Sigmoid colon (tissue), 7 donors: Measurements from ENCODE around the gene STX7. TPM values are rescaled to one million over a fixed set of nuclear protein-coding genes. Genes with fewer than 3 reads are reported as not detected.

Experiments
- DNase-seq: peaks from one replicate; pipeline ENCODE4 v3.0.0-alpha.2; 2019
- H3K27ac ChIP-seq, 4 donors: fragments of 200-600 bp; sonication (generic); one replicate each; pipeline ENCODE4 v1.5.1; 2016 to 2019; ENCODE audit warnings: mild to moderate bottlenecking in 1 of 4
- H3K27me3 ChIP-seq, 3 donors: fragments of 200-600 bp; sonication (generic); one replicate each; pipeline ENCODE4 v1.5.1; 2019; ENCODE audit warnings: mild to moderate bottlenecking in 1 of 3
- H3K36me3 ChIP-seq, 4 donors: fragments of 200-600 bp; sonication (generic); one replicate each; pipeline ENCODE4 v1.5.1; 2016 to 2019
- H3K4me1 ChIP-seq, 4 donors: fragments of 200-600 bp; sonication (generic); one replicate each; pipeline ENCODE4 v1.5.1; 2017 to 2019
- H3K4me3 ChIP-seq, 4 donors: fragments of 200-600 bp; sonication (generic); one replicate each; pipeline ENCODE4 v1.5.1; 2017 to 2019; ENCODE audit warnings: mild to moderate bottlenecking in 2 of 4, moderate library complexity in 1 of 4
- H3K9me3 ChIP-seq, 4 donors: fragments of 200-600 bp in 3 of 4; sonication (generic) in 3 of 4; one replicate each; pipeline versions ENCODE4 v1.5.1 to v1.6.1; 2013 to 2019
- EP300 ChIP-seq, 4 donors: sonication (generic); formaldehyde crosslinking; IDR thresholded peaks; one replicate each; pipeline ENCODE4 v1.6.1; 2017; ENCODE audit warnings: antibody characterized with exemption in 4 of 4
- POLR2A ChIP-seq, 2 donors: fragments of 450-650 bp; IDR thresholded peaks; one replicate each; pipeline ENCODE4 v1.6.1; 2016; ENCODE audit warnings: antibody characterized with exemption in 2 of 2, mild to moderate bottlenecking in 2 of 2, moderate library complexity in 2 of 2
- POLR2AphosphoS5 ChIP-seq, 4 donors: sonication (generic); formaldehyde crosslinking; IDR thresholded peaks; one replicate each; pipeline ENCODE4 v1.6.1; 2017; ENCODE audit warnings: antibody characterized with exemption in 4 of 4
- WGBS, 2 donors: extraction: QIAGEN DNeasy Blood & Tissue Kit; methylation state at CpG; one replicate each; pipeline ENCODE4 v1.1.7; 2013; 5-methylcytosine and 5-hydroxymethylcytosine counted together
- intact Hi-C: fragments of 100-400 bp; cut with DNase I; formaldehyde crosslinking; loops from one replicate; pipeline ENCODE4 v1.15.1; 2023
- polyA plus RNA-seq, 3 donors: library from polyadenylated mRNA; stranded (reverse); fragments of 200-250 nt; gene quantifications; one replicate each; pipeline ENCODE4 v1.2.3, GENCODE V29; 2013
- total RNA-seq, 4 donors: library from RNA; depleted of rRNA; stranded (reverse); fragments of >200 nt; gene quantifications; one replicate each; pipeline ENCODE4 v1.1.0, GENCODE V29; 2016
- TF ChIP-seq, protein P1 (sequence below), 4 experiments: fragments of 450-650 bp in 3 of 4; fragments of 200-600 bp in 1 of 4; IDR thresholded peaks; one replicate each; pipeline ENCODE4 v1.5.1; 2016 to 2019; ENCODE audit warnings: antibody characterized with exemption in 4 of 4, mild to moderate bottlenecking in 3 of 4, moderate library complexity in 2 of 4
- donor health status: healthy with polysubstance abuse.
- donor health status: Bipolar disorder and iron deficiency.
- donor health status: healthy.

The STX7 gene
- total and polyA plus RNA-seq, 7 donors: 27.1 to 72.5 (median 44.6) TPM

DNA sequence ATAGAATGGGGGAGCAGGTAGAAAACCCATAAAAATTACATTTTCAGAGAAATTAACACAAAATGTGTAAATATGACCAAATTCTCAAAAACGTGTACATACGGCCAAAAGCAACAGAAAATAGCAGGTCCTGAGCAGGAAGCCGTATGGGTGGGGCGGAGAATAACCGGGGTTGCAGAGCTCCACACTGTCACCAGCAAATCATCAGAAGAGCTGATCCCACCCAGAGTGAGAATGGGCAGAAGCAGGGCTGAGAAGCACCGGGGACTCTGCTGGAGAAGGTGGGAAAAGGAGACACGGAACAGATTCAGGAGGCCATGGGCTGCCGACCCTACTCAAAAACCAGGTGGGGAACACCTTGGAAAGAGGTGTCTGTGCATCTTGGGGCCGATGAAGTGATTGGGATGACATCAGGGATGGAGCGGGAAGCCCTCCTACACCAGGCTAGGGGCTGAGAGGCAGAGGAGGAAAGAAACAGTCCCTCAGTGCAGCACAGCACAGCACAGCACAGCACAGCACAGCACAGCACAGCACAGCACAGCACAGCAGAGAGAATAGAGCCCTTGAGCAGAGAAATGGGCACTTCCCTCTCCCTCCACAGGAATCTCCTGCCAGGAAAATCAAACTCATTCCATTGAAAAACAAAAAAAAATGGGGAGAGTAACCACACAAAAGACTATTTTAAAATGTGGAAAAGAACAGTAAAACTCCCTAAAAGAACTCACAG lies 22.3 kb downstream of the STX7 start:
- DNase-seq: no peak
- Histone ChIP-seq H3K27ac (peak overlapping the region in 3 of 4 donors; percentile 2 to 33 (median 27)), H3K9me3 (no peaks in the 10 kb centered on the region), H3K4me3 (no peak overlapping the region), H3K27me3 (no peaks in the 10 kb centered on the region), H3K4me1 (peaks cover 0 to 39% (median 26%) of the 10 kb centered on the region in 4 donors), H3K36me3 (no peaks in the 10 kb centered on the region)
- 77 to 90% methylated on average over 10 of the region's 10 CpGs for WGBS, 2 donors
- TF ChIP-seq, protein P1, sequence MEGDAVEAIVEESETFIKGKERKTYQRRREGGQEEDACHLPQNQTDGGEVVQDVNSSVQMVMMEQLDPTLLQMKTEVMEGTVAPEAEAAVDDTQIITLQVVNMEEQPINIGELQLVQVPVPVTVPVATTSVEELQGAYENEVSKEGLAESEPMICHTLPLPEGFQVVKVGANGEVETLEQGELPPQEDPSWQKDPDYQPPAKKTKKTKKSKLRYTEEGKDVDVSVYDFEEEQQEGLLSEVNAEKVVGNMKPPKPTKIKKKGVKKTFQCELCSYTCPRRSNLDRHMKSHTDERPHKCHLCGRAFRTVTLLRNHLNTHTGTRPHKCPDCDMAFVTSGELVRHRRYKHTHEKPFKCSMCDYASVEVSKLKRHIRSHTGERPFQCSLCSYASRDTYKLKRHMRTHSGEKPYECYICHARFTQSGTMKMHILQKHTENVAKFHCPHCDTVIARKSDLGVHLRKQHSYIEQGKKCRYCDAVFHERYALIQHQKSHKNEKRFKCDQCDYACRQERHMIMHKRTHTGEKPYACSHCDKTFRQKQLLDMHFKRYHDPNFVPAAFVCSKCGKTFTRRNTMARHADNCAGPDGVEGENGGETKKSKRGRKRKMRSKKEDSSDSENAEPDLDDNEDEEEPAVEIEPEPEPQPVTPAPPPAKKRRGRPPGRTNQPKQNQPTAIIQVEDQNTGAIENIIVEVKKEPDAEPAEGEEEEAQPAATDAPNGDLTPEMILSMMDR (IDR thresholded peaks at IDR 0.05): no peak
- TF ChIP-seq POLR2AphosphoS5 (IDR thresholded peaks at IDR 0.05): no peak
- TF ChIP-seq POLR2A (IDR thresholded peaks at IDR 0.05): no peak
- no peak for TF ChIP-seq EP300 (IDR thresholded peaks at IDR 0.05)
- intact Hi-C loops: loop anchor here (10.0 kb wide), 1 partner anchor 546 kb away; no protein-coding TSS in a partner anchor

DNA sequence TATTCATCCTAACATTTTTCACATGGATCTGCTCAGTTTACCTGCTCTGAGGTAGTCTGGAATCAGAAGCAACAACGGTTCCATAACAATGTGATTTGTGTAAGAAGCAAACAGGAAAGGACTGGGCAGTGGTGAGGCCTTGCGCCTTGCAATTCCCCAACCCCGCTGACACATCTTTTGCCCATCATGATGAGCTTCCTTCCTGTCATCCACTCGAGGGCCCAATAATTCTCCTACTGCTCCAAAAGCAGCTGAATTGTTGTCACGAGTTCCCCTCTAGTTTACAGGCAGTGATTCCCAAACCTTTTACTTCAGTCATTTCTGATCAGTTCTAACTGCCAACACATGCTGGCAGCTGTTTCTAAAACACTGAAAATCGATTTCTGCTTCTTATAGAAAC lies 22.9 kb downstream of the STX7 start:
- H3K4me1 ChIP-seq: peaks cover 0 to 33% (median 23%) of the 10 kb centered on the region in 4 donors
- no peak for TF ChIP-seq EP300 (IDR thresholded peaks at IDR 0.05)
- peak in 1 of 4 donors; percentile 18 for TF ChIP-seq POLR2AphosphoS5 (IDR thresholded peaks at IDR 0.05)
- H3K27me3 ChIP-seq: no peaks in the 10 kb centered on the region
- peak; percentile 69 for DNase-seq
- H3K4me3 ChIP-seq: no peak overlapping the region
- intact Hi-C loops: loop anchor here (10.0 kb wide), 1 partner anchor 545 kb away; no protein-coding TSS in a partner anchor
- peak overlapping the region in 3 of 4 donors; percentile 2 to 33 (median 27) for H3K27ac ChIP-seq
- 55 to 71% methylated on average over 6 of the region's 6 CpGs for WGBS, 2 donors
- no peaks in the 10 kb centered on the region for H3K36me3 ChIP-seq
- H3K9me3 ChIP-seq: no peaks in the 10 kb centered on the region

DNA sequence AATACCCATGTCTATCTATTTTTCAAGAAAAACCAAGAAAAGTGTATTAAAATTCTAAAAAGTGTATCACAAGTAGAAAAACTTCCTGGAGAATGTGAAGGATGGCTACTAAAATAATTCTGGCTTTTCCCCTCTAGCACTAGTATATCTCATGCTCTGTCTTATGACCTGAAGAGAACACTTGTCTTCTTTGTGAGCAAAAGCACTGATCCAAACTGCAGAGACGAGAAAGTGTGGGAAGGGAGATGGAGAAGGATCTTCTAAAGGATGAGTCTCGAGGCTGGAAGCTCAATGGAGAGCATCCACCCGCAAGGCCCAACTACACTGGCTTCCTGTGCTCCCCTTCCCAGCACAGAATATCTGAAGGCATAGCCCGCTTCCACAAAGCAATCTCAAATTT lies 23.5 kb downstream of the STX7 start:
- peak overlapping the region in 1 of 4 donors; percentile 27 for H3K27ac ChIP-seq
- no peaks in the 10 kb centered on the region for H3K27me3 ChIP-seq
- DNase-seq: no peak
- intact Hi-C loops: loop anchor here (10.0 kb wide), 1 partner anchor 575 kb away; no protein-coding TSS in a partner anchor
- no peaks in the 10 kb centered on the region for H3K9me3 ChIP-seq
- H3K4me3 ChIP-seq: no peak overlapping the region
- H3K4me1 ChIP-seq: peaks cover 0 to 30% (median 25%) of the 10 kb centered on the region in 4 donors
- TF ChIP-seq EP300 (IDR thresholded peaks at IDR 0.05): no peak
- TF ChIP-seq, protein P1 (IDR thresholded peaks at IDR 0.05): no peak
- no peak for TF ChIP-seq POLR2A (IDR thresholded peaks at IDR 0.05)
- TF ChIP-seq POLR2AphosphoS5 (IDR thresholded peaks at IDR 0.05): no peak
- 93 to 94% methylated on average over 4 of the region's 4 CpGs for WGBS, 2 donors
- no peaks in the 10 kb centered on the region for H3K36me3 ChIP-seq

DNA sequence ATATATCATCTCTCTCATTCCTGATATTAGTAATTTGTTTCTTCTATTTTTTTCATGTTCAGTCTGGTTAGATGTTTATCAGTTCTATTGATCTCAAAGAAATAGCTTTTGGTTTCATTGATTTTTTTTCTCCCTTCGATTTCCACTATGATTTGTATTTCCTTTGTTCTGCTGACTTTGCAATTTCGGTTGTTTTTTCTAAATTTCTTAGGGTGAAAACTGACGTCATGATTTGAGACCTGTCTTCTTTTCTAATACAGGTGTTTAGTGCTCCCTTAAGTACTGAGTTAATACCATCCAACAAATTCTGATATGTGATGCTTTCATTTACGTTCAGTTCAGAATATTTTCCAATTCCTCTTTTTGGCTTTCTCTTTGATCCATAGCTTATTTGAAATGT lies 25.2 kb downstream of the STX7 start:
- H3K27ac ChIP-seq: no peak overlapping the region
- no peak for TF ChIP-seq POLR2A (IDR thresholded peaks at IDR 0.05)
- TF ChIP-seq, protein P1 (IDR thresholded peaks at IDR 0.05): no peak
- intact Hi-C loops: loop anchor here (10.0 kb wide), 1 partner anchor 573 kb away; no protein-coding TSS in a partner anchor
- 85 to 88% methylated on average over 4 of the region's 4 CpGs for WGBS, 2 donors
- H3K9me3 ChIP-seq: no peaks in the 10 kb centered on the region
- DNase-seq: no peak
- no peaks in the 10 kb centered on the region for H3K36me3 ChIP-seq
- H3K27me3 ChIP-seq: no peaks in the 10 kb centered on the region
- peaks cover 0 to 44% (median 40%) of the 10 kb centered on the region in 4 donors for H3K4me1 ChIP-seq
- no peak overlapping the region for H3K4me3 ChIP-seq

DNA sequence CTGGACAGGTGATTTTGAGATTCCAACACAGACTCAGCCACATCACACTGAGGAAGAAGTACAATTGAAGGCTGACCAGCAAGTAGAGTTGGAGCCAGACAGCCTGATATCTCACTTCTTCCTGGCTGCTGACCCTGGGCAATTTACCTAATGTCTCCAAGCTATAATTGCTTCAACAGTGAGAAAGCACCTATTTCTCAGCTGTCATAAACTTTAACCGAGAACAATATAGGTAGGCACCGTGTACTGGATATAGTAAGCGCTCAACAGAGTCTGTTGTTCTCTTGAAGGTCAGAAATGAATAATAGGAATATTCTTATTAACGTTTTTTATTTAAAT lies 28.3 kb downstream of the STX7 start:
- intact Hi-C loops: loop anchor here (1.0 to 10.0 kb wide), 3 partner anchors 184 to 570 kb away; no protein-coding TSS in a partner anchor
- TF ChIP-seq POLR2AphosphoS5 (IDR thresholded peaks at IDR 0.05): no peak
- H3K27ac ChIP-seq: no peak overlapping the region
- peaks cover 0 to 41% (median 31%) of the 10 kb centered on the region in 4 donors for H3K4me1 ChIP-seq
- 86 to 88% methylated on average over 4 of the region's 4 CpGs for WGBS, 2 donors
- H3K9me3 ChIP-seq: no peaks in the 10 kb centered on the region
- no peaks in the 10 kb centered on the region for H3K27me3 ChIP-seq
- no peaks in the 10 kb centered on the region for H3K36me3 ChIP-seq
- no peak overlapping the region for H3K4me3 ChIP-seq
- DNase-seq: no peak
